Epithelial cell of esophagus (primary cell): ENCODE measurements around the gene PRR33.

Experiments
- DNase-seq: peaks from one replicate; pipeline ENCODE4 v3.0.0; 2010; ENCODE audit warnings: low read depth
- H3K4me3 ChIP-seq: 2 replicates; pipeline ENCODE4 v1.5.1; 2011; ENCODE audit warnings: mild to moderate bottlenecking, low read length, control low read depth
- TF ChIP-seq, protein P1 (sequence below): IDR thresholded peaks from 2 replicates; pipeline ENCODE4 v1.5.1; 2011; ENCODE audit warnings: low read depth, mild to moderate bottlenecking, low read length, control low read depth, inconsistent platforms; ENCODE audit not compliant: insufficient read depth; ENCODE audit errors: missing control alignments

The PRR33 gene

DNA sequence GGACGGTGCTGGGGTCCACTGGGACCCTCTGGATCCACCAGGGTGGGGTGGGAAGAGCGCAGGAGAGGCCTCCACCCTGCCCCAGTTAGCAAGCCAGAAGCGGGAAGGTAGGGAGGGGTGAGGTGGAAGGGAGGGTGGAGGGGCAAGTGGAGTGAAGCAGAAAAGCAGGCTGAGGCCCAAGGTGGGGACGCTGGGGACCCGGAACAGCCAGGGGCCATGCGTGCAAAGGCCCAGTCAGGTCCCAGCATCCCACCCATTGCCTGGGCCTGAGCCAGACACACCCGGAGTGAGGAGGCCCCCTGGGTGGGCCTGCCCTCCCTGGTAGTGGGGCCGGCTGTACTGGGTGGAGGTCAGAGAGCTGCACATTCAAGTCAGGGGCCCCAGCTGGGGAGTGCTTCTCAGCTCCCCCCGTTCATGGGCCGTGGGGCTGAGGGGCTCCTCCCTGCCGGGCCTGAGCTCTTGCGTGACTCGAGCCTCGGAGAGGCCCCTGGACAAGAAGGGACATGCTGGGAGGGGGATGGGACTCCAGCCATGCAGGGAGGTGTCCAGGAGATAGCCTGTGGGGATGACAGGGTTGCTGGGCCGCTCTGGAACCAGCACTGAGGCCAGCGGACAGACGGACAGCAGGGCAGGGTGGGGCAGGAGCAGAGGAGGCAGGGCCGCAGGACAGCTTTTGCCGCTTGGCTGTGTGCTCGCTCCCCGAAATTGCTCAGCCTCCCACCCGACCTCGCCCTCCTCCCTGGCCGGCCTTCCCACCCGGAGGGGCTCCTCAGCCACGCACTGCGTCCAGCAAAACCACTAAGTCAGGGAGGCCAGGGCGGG, 35.5 kb upstream of the PRR33 start:
- peak; percentile 17 for DNase-seq
- TF ChIP-seq, protein P1, sequence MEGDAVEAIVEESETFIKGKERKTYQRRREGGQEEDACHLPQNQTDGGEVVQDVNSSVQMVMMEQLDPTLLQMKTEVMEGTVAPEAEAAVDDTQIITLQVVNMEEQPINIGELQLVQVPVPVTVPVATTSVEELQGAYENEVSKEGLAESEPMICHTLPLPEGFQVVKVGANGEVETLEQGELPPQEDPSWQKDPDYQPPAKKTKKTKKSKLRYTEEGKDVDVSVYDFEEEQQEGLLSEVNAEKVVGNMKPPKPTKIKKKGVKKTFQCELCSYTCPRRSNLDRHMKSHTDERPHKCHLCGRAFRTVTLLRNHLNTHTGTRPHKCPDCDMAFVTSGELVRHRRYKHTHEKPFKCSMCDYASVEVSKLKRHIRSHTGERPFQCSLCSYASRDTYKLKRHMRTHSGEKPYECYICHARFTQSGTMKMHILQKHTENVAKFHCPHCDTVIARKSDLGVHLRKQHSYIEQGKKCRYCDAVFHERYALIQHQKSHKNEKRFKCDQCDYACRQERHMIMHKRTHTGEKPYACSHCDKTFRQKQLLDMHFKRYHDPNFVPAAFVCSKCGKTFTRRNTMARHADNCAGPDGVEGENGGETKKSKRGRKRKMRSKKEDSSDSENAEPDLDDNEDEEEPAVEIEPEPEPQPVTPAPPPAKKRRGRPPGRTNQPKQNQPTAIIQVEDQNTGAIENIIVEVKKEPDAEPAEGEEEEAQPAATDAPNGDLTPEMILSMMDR = no peak
- H3K4me3 ChIP-seq = no peak overlapping the region

GRCh38 chr11:1926156-1927025, 34.7 kb upstream of the PRR33 start:
- TF ChIP-seq, protein P1 = no peak
- DNase-seq = no peak
- H3K4me3 ChIP-seq = no peak overlapping the region

GRCh38 chr11:1925373-1926155, 33.9 kb upstream of the PRR33 start:
- no peak for DNase-seq
- no peak overlapping the region for H3K4me3 ChIP-seq
- TF ChIP-seq, protein P1 = no peak

GRCh38 chr11:1924646-1925372, 33.1 kb upstream of the PRR33 start:
- DNase-seq = no peak
- H3K4me3 ChIP-seq = no peak overlapping the region
- TF ChIP-seq, protein P1 = no peak

DNA sequence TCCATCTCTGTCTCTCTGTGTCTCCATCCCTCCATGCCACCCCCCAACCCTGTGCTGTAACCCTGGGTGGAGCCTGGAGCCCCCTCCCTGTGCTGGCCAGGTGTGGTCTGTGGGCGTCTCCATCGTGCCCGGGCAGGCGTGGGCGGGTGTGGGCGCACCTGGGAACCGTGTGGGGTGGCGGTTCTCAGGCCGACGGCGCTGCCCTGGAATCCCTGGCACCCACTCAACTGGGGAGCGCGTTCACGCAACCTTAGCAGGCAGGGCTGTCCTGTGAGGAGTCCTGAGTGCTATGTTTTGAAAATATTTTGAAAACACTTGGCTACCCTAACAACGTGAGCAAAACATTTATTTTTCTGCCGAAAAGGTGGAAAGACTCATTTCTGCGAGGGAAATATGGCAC, 32.5 kb upstream of the PRR33 start:
- TF ChIP-seq, protein P1 = no peak
- DNase-seq = peak; percentile 71
- no peak overlapping the region for H3K4me3 ChIP-seq

GRCh38 chr11:1923201-1923956, 31.7 kb upstream of the PRR33 start:
- no peak for DNase-seq
- TF ChIP-seq, protein P1 = no peak
- no peak overlapping the region for H3K4me3 ChIP-seq
